ENCODE measurements around the gene LMNTD2.

Gene LMNTD2

DNA sequence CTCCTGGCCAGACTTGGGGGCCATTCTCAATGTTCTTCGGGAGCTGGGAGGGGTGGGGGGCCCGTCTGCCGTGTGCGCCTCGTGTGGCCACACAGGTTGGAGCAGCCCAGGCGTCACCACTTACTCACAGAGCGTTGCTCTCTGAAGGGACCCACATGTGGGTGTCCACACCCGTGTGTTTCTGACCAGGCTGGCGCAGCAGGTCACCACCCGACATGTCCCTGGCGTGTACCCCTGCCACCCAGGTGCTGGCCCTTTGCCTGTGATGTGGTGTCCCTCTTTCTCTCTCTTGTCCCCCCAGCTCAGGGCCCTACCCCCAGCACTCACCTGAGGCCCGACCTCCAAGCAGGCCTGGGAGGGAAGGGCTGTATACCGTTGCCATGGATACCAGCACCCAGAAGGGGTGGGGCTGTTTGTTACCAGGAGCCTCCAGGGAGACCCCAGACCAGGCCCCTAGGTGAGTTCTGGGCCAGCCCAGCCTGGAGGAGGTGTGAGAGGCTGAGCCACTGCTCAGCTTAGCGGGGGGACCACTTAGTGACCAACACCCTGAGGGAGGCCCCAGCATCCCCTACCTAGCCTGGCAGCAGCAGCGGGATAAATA is 1.4 kb downstream of the LMNTD2 start:
- ATAC-seq (ENCODE audit: low read depth) (no peak), DNase-seq (ENCODE audit: low spot score) (no peak)
- Histone ChIP-seq H3K27ac (ENCODE audit: poor library complexity, severe bottlenecking) (no peak overlapping the region), H3K36me3 (ENCODE audit: low read depth) (peaks cover 12% of the 10 kb centered on the region), H3K4me1 (ENCODE audit: insufficient read depth, poor library complexity, severe bottlenecking) (no peaks in the 10 kb centered on the region), H3K9me3 (ENCODE audit: severe bottlenecking) (no peaks in the 10 kb centered on the region), H3K4me3 (ENCODE audit: severe bottlenecking) (no peak overlapping the region), H3K27me3 (ENCODE audit: insufficient read depth, poor library complexity, severe bottlenecking) (peaks cover 7% of the 10 kb centered on the region)
- TF ChIP-seq, protein P1, sequence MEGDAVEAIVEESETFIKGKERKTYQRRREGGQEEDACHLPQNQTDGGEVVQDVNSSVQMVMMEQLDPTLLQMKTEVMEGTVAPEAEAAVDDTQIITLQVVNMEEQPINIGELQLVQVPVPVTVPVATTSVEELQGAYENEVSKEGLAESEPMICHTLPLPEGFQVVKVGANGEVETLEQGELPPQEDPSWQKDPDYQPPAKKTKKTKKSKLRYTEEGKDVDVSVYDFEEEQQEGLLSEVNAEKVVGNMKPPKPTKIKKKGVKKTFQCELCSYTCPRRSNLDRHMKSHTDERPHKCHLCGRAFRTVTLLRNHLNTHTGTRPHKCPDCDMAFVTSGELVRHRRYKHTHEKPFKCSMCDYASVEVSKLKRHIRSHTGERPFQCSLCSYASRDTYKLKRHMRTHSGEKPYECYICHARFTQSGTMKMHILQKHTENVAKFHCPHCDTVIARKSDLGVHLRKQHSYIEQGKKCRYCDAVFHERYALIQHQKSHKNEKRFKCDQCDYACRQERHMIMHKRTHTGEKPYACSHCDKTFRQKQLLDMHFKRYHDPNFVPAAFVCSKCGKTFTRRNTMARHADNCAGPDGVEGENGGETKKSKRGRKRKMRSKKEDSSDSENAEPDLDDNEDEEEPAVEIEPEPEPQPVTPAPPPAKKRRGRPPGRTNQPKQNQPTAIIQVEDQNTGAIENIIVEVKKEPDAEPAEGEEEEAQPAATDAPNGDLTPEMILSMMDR (IDR thresholded peaks at IDR 0.05; ENCODE audit: poor library complexity, severe bottlenecking): no peak

DNA sequence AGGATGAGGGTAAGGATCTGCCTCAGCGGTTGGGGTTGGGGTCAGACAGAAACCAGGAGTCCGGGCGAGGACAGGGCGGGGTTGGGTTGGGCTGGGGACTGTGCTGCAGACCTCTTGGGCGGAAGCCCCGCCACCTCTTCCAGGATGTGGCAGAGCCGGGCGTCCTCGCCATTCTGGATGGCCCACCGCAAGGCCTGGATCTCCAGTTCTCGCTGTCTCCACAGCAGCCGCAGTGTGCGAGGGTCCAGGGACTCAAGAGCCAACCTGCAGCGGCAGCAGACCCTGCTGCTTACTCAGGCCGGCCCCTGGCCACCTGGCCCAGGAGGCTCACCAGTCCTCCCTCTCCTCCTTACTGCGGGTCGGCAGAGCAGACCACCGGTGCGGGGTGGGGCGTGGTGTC is 2.0 kb downstream of the LMNTD2 start:
- Histone ChIP-seq H3K27ac (ENCODE audit: poor library complexity, severe bottlenecking) (no peak overlapping the region), H3K4me1 (ENCODE audit: insufficient read depth, poor library complexity, severe bottlenecking) (no peaks in the 10 kb centered on the region), H3K36me3 (ENCODE audit: low read depth) (peaks cover 6% of the 10 kb centered on the region; the same call in 1 of the 2 replicates), H3K4me3 (ENCODE audit: severe bottlenecking) (no peak overlapping the region), H3K9me3 (ENCODE audit: severe bottlenecking) (no peaks in the 10 kb centered on the region), H3K27me3 (ENCODE audit: insufficient read depth, poor library complexity, severe bottlenecking) (peaks cover 7% of the 10 kb centered on the region)
- TF ChIP-seq, protein P1 (IDR thresholded peaks at IDR 0.05; ENCODE audit: poor library complexity, severe bottlenecking): no peak
- ATAC-seq (ENCODE audit: low read depth): no peak
- no peak for DNase-seq (ENCODE audit: low spot score)

DNA sequence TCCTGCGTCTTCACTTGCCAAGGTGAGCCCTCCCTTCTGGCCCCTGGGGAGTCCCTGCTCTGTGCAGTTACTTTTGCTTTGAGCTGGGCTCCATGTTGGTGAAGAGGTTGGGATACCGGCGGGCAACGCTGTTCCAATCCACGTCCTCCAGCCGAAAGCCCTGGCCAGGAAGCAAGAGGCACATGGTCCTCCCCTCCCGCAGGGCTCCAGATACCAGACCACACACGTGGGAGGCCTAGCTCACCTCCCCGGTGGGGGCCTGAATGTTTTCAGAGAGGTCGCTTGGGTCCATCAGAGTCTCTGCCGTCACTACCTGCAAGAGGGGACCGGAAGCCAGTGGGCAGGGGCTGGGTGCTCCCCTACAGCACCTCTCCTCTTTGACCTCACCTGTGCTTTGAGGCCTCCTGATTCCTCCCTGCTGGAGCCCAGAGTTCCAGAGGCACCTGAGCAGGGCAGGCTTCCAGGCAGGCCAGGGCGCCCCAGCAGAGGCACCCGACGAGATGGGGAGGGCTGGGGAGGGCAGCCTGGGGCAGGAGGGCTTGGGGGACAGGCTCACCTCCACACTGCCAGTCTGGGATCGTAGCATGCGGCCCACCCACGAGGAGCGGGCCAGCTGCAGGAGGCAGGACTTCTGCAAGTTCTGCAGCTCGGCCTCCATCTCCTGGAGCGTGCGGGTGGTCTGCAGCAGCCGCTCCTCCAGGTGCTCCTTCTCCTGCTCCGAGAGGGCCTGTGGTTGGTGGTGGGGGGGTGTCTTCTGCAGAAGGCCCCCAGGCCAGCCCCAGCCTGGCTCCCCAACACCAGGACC is 3.0 kb downstream of the LMNTD2 start:
- no peak for DNase-seq (ENCODE audit: low spot score)
- Histone ChIP-seq H3K9me3 (ENCODE audit: severe bottlenecking) (no peaks in the 10 kb centered on the region), H3K27ac (ENCODE audit: poor library complexity, severe bottlenecking) (no peak overlapping the region), H3K27me3 (ENCODE audit: insufficient read depth, poor library complexity, severe bottlenecking) (peaks cover 7% of the 10 kb centered on the region), H3K36me3 (ENCODE audit: low read depth) (no peaks in the 10 kb centered on the region), H3K4me3 (ENCODE audit: severe bottlenecking) (no peak overlapping the region), H3K4me1 (ENCODE audit: insufficient read depth, poor library complexity, severe bottlenecking) (no peaks in the 10 kb centered on the region)
- ATAC-seq (ENCODE audit: low read depth): no peak
- TF ChIP-seq, protein P1 (IDR thresholded peaks at IDR 0.05; ENCODE audit: poor library complexity, severe bottlenecking): no peak

DNA sequence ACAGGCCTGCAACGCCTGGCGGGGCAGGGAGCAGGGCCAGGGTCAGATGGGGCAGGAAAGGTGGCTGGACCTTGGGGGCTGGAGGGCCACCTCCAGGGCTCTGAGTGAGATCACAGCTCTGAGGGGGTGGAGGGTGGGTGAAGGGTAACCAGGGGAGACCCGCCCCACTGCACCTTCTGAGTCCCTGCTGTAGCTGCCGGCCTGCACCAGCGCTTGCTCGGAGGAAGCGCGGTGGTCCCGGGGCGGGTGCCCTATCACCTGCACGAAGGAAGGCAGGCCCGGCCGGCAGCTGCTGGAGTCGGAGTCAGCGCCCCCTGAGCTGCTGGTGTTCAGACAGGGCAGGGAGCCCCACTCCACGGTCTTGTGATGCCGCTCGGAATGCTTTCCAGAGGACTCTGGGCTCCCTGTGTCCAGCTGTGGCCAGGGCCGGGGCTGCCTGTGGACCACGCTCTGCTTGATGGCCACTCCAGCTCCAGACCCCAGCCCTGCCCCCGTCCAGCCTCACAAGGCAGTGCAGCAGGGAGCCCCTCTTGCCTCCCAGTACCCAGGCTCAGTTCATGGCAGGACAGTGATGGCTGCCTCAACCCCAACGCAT is 3.8 kb downstream of the LMNTD2 start:
- TF ChIP-seq, protein P1 (IDR thresholded peaks at IDR 0.05; ENCODE audit: poor library complexity, severe bottlenecking): no peak
- Histone ChIP-seq H3K4me3 (ENCODE audit: severe bottlenecking) (no peak overlapping the region), H3K27me3 (ENCODE audit: insufficient read depth, poor library complexity, severe bottlenecking) (peaks cover 7% of the 10 kb centered on the region), H3K27ac (ENCODE audit: poor library complexity, severe bottlenecking) (no peak overlapping the region), H3K9me3 (ENCODE audit: severe bottlenecking) (no peaks in the 10 kb centered on the region), H3K36me3 (ENCODE audit: low read depth) (no peaks in the 10 kb centered on the region), H3K4me1 (ENCODE audit: insufficient read depth, poor library complexity, severe bottlenecking) (no peaks in the 10 kb centered on the region)
- DNase-seq (ENCODE audit: low spot score): no peak
- ATAC-seq (ENCODE audit: low read depth): no peak
